CD8-positive, alpha-beta memory T cell (primary cell): ENCODE results near the gene NAA16. TPM values are rescaled to one million over a fixed set of nuclear protein-coding genes. Genes with fewer than 3 reads are reported as not detected.

Experiments
- CTCF ChIA-PET: fragments of 350-600 bp; sonication (Branson Sonifier 250); formaldehyde crosslinking; loops from one replicate; lab custom pipeline; 2021; ENCODE audit warnings: antibody characterized with exemption; lab: Charles Lee
- POLR2A ChIA-PET: fragments of 350-600 bp; sonication (Branson Sonifier 250); formaldehyde crosslinking; loops from one replicate; lab custom pipeline; 2021; ENCODE audit warnings: antibody characterized with exemption; lab: Charles Lee
- DNase-seq, 5 donors: peaks; one replicate each; pipeline versions ENCODE4 v3.0.0 to v3.0.0-alpha.2; 2020 to 2022; ENCODE audit warnings: mixed read lengths in 1 of 5
- H3K27ac ChIP-seq: one replicate; pipeline ENCODE4 v1.7.0; 2013; ENCODE audit warnings: low read depth, mild to moderate bottlenecking, low read length, moderate library complexity
- H3K27me3 ChIP-seq: 2 replicates; pipeline ENCODE4 v1.7.0; 2013; ENCODE audit warnings: low read length, mild to moderate bottlenecking; ENCODE audit not compliant: insufficient read depth, poor library complexity, severe bottlenecking
- H3K36me3 ChIP-seq: 2 replicates; pipeline ENCODE4 v1.7.0; 2013; ENCODE audit warnings: mild to moderate bottlenecking, low read length, moderate library complexity; ENCODE audit not compliant: insufficient read depth
- H3K4me1 ChIP-seq: 2 replicates; pipeline ENCODE4 v1.7.0; 2013; ENCODE audit warnings: mild to moderate bottlenecking, low read length, moderate library complexity; ENCODE audit not compliant: insufficient read depth
- H3K4me3 ChIP-seq: 2 replicates; pipeline ENCODE4 v1.7.0; 2013; ENCODE audit warnings: mild to moderate bottlenecking, low read length
- H3K9me3 ChIP-seq: 2 replicates; pipeline ENCODE4 v1.7.0; 2013; ENCODE audit warnings: mild to moderate bottlenecking, low read length
- H3K27ac Mint-ChIP-seq, 8 donors: one replicate each; pipeline ENCODE4 v1.8.0; 2020 to 2021; ENCODE audit warnings: mixed read lengths in 8 of 8, mild to moderate bottlenecking in 6 of 8, inconsistent platforms in 3 of 8, moderate library complexity in 3 of 8
- H3K27me3 Mint-ChIP-seq, 2 donors: one replicate each; pipeline ENCODE4 v1.8.0; 2020 to 2021; ENCODE audit warnings: mixed read lengths in 2 of 2, mild to moderate bottlenecking in 1 of 2, moderate library complexity in 1 of 2
- H3K36me3 Mint-ChIP-seq, 3 donors: one replicate each; pipeline ENCODE4 v1.8.0; 2020 to 2021; ENCODE audit warnings: mixed read lengths in 3 of 3, inconsistent platforms in 1 of 3, mild to moderate bottlenecking in 1 of 3
- H3K4me1 Mint-ChIP-seq, 3 donors: one replicate each; pipeline ENCODE4 v1.8.0; 2020 to 2021; ENCODE audit warnings: mixed read lengths in 3 of 3, inconsistent platforms in 1 of 3, mild to moderate bottlenecking in 1 of 3
- H3K4me3 Mint-ChIP-seq, 7 donors: one replicate each; pipeline ENCODE4 v1.8.0; 2020 to 2021; ENCODE audit warnings: mixed read lengths in 7 of 7, mild to moderate bottlenecking in 6 of 7, moderate library complexity in 4 of 7, inconsistent platforms in 2 of 7
- H3K9me3 Mint-ChIP-seq, 5 donors: one replicate each; pipeline ENCODE4 v1.8.0; 2020 to 2022; ENCODE audit warnings: mixed read lengths in 5 of 5, mild to moderate bottlenecking in 3 of 5, moderate library complexity in 2 of 5, inconsistent platforms in 1 of 5
- polyA plus RNA-seq: library from polyadenylated mRNA; unstranded; fragments of 300-500 nt; fragmentation: Illumina TruSeq; gene quantifications from one replicate; pipeline ENCODE4 v1.2.3, GENCODE V29; 2021
- total RNA-seq, 2 experiments: library from RNA; stranded (reverse); gene quantifications; one replicate each; pipeline ENCODE4 v1.2.3, GENCODE V29; 2021

Gene NAA16
- total RNA-seq = 10 to 100 TPM; 23.3 to 24.0 TPM
- 17.0 TPM for polyA plus RNA-seq

DNA sequence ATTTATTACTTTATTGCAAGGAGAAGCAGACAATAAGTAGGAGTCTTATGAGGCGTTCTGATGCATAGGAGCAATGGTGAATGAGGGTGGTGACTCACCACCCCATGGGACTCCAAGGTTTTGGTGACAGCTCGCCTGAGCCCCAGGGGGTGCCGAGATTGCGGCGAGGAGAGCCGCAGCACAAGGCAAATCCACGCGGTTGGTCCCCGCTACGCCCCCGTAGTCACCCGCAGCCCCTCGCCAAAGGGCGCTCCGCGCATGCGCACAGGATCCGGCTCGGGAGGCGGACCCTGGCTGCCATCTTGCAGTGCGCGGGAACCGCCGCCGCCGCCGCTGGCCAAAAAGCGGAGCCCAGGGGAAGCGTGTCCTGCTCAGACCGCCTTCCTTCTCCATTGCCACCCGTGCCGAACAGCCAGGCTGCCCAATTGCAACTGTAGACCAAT is at the start of gene NAA16:
TSS of gene NAA16 (plus strand) at position 305 of the 443 bp plus-strand sequence. CDS start 262 bp downstream, outside the sequence.
- peak within 1 kb of the TSS; percentile 80 for H3K27ac ChIP-seq
- peaks cover 34 to 51% (median 49%) of the 10 kb centered on the region in 3 donors for H3K4me1 Mint-ChIP-seq
- peak within 1 kb of the TSS; percentile 93 for H3K4me3 ChIP-seq
- POLR2A ChIA-PET = no interaction called here
- H3K36me3 Mint-ChIP-seq = peaks cover 0 to 15% (median 0%) of the 10 kb centered on the region in 3 donors
- H3K27me3 Mint-ChIP-seq = peaks cover 0 to 3% of the 10 kb centered on the region in 2 donors
- H3K9me3 ChIP-seq = no peaks in the 10 kb centered on the region
- CTCF ChIA-PET = interaction anchor here (0.8 kb wide), 1 partner anchor 11 kb away, joined by 3 read pairs; no protein-coding TSS in a partner anchor
- H3K27me3 ChIP-seq = no peaks in the 10 kb centered on the region
- peaks cover 31% of the 10 kb centered on the region for H3K4me1 ChIP-seq
- H3K9me3 Mint-ChIP-seq = no peaks in the 10 kb centered on the region
- peak within 1 kb of the TSS; percentile 91 to 98 (median 94) for H3K27ac Mint-ChIP-seq
- DNase-seq = peak; percentile 90 to 97 (median 93)
- no peaks in the 10 kb centered on the region for H3K36me3 ChIP-seq
- peak within 1 kb of the TSS; percentile 95 to 100 (median 97) for H3K4me3 Mint-ChIP-seq

- peak within 1 kb of the TSS; percentile 75 for H3K4me3 ChIP-seq
- H3K27ac ChIP-seq = peak within 1 kb of the TSS; percentile 72
- H3K27ac Mint-ChIP-seq = peak within 1 kb of the TSS; percentile 94 to 100 (median 98)
- H3K4me3 Mint-ChIP-seq = peak within 1 kb of the TSS; percentile 93 to 100 (median 97)
- no peaks in the 10 kb centered on the region for H3K27me3 ChIP-seq
- POLR2A ChIA-PET = interaction anchor here (1.6 kb wide), 1 partner anchor 9 kb away, joined by 5 read pairs; no protein-coding TSS in a partner anchor
- peaks cover 18 to 27% (median 25%) of the 10 kb centered on the region in 3 donors for H3K4me1 Mint-ChIP-seq
- peak; percentile 65 to 87 (median 82) for DNase-seq
- peaks cover 2 to 6% (median 3%) of the 10 kb centered on the region in 5 donors for H3K9me3 Mint-ChIP-seq
- peaks cover 7% of the 10 kb centered on the region for H3K4me1 ChIP-seq
- no peaks in the 10 kb centered on the region for H3K27me3 Mint-ChIP-seq
- H3K36me3 Mint-ChIP-seq = peaks cover 5 to 37% (median 8%) of the 10 kb centered on the region in 3 donors
- no peaks in the 10 kb centered on the region for H3K9me3 ChIP-seq
- CTCF ChIA-PET = no interaction called here
- H3K36me3 ChIP-seq = peaks cover 8% of the 10 kb centered on the region
Observed at GRCh38 chr13:41263261-41263971, 47.7 kb upstream of the NAA16 start, which contains the start of gene MTRF1. Gene MTRF1 (minus strand): TSS chr13:41263576. CDS start chr13:41260907, 2,669 bp downstream.

- no peaks in the 10 kb centered on the region for H3K27me3 Mint-ChIP-seq
Observed at GRCh38 chr13:41267106-41267505, 44.0 kb upstream of the NAA16 start.

DNA sequence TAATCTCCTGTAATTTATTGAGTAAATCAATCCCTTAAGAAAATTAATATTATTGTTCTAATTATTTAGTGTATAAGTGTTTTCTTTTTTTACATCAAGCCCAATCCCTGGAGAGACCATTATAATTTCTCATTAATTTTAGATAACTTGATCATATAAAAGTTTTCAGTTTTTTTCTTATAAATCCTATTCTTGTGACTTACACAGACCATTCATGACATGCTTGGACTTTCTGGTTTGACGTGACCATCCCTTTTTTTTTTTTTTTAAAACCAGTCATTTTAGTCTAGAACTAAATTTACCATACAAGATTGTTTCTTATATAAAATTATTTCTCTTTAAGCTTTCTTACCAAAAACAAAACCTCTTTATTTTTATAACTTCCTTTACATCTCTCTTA is 42.3 kb upstream of the NAA16 start:
- no peak overlapping the region for H3K4me3 ChIP-seq
- H3K4me1 Mint-ChIP-seq = peaks cover 14 to 20% (median 18%) of the 10 kb centered on the region in 3 donors
- H3K36me3 ChIP-seq = no peaks in the 10 kb centered on the region
- H3K9me3 Mint-ChIP-seq = peaks cover 3 to 11% (median 4%) of the 10 kb centered on the region in 5 donors
- no peaks in the 10 kb centered on the region for H3K27me3 Mint-ChIP-seq
- H3K4me3 Mint-ChIP-seq = no peak overlapping the region
- no peaks in the 10 kb centered on the region for H3K9me3 ChIP-seq
- peak in 1 of 5 donors; percentile 13 for DNase-seq
- ChIA-PET CTCF (no interaction called here), POLR2A (interaction anchor here (0.6 to 0.7 kb wide), 4 partner anchors 464 to 1301 kb away, joined by 3 to 4 read pairs (median 3); no protein-coding TSS in a partner anchor)
- H3K27ac ChIP-seq = no peak overlapping the region
- peaks cover 0 to 9% (median 1%) of the 10 kb centered on the region in 3 donors for H3K36me3 Mint-ChIP-seq
- H3K27me3 ChIP-seq = no peaks in the 10 kb centered on the region
- no peak overlapping the region for H3K27ac Mint-ChIP-seq
- H3K4me1 ChIP-seq = peaks cover 20% of the 10 kb centered on the region

More at GRCh38 chr13:41267106-41267505, 44.0 kb upstream of the NAA16 start:
- peaks cover 23 to 30% (median 29%) of the 10 kb centered on the region in 3 donors for H3K4me1 Mint-ChIP-seq
- H3K27ac ChIP-seq = no peak overlapping the region
- H3K36me3 ChIP-seq = no peaks in the 10 kb centered on the region
- peaks cover 0 to 10% (median 9%) of the 10 kb centered on the region in 3 donors for H3K36me3 Mint-ChIP-seq
- peak overlapping the region in 1 of 7 donors; percentile 66 for H3K4me3 Mint-ChIP-seq
- H3K27ac Mint-ChIP-seq = no peak overlapping the region
- peaks cover 20% of the 10 kb centered on the region for H3K4me1 ChIP-seq
- H3K4me3 ChIP-seq = no peak overlapping the region
- ChIA-PET CTCF (interaction anchor here (0.9 kb wide), 1 partner anchor 11 kb away, joined by 3 read pairs; no protein-coding TSS in a partner anchor), POLR2A (interaction anchor here (0.9 kb wide), 1 partner anchor 34 kb away, joined by 5 read pairs; no protein-coding TSS in a partner anchor)
- peaks cover 3 to 11% (median 4%) of the 10 kb centered on the region in 5 donors for H3K9me3 Mint-ChIP-seq
- peak in 1 of 5 donors; percentile 31 for DNase-seq
- no peaks in the 10 kb centered on the region for H3K27me3 ChIP-seq
- H3K9me3 ChIP-seq = no peaks in the 10 kb centered on the region

GRCh38 chr13:41271456-41272285 is 39.4 kb upstream of the NAA16 start:
- Histone ChIP-seq H3K36me3 (no peaks in the 10 kb centered on the region), H3K4me3 (no peak overlapping the region), H3K27me3 (no peaks in the 10 kb centered on the region), H3K9me3 (no peaks in the 10 kb centered on the region), H3K4me1 (peaks cover 20% of the 10 kb centered on the region), H3K27ac (no peak overlapping the region)
- peak overlapping the region in 5 of 7 donors; percentile 5 to 52 (median 26) for H3K4me3 Mint-ChIP-seq
- ChIA-PET CTCF (no interaction called here), POLR2A (interaction anchor here (1.1 kb wide), 1 partner anchor 8 kb away, joined by 5 read pairs; the partner anchor contains the start of gene MTRF1)
- peaks cover 13 to 19% (median 16%) of the 10 kb centered on the region in 3 donors for H3K4me1 Mint-ChIP-seq
- H3K27me3 Mint-ChIP-seq = no peaks in the 10 kb centered on the region
- H3K9me3 Mint-ChIP-seq = peaks cover 3 to 11% (median 4%) of the 10 kb centered on the region in 5 donors
- DNase-seq = peak in 2 of 5 donors; percentile 26 to 80
- peaks cover 0 to 9% (median 1%) of the 10 kb centered on the region in 3 donors for H3K36me3 Mint-ChIP-seq
- H3K27ac Mint-ChIP-seq = peak overlapping the region; percentile 5 to 90 (median 73)

GRCh38 chr13:41273831-41274441 is 37.1 kb upstream of the NAA16 start:
- POLR2A ChIA-PET = interaction anchor here (0.7 kb wide), 1 partner anchor 685 kb away, joined by 4 read pairs; no protein-coding TSS in a partner anchor
- H3K27ac Mint-ChIP-seq = peak overlapping the region in 1 of 8 donors; percentile 8

DNA sequence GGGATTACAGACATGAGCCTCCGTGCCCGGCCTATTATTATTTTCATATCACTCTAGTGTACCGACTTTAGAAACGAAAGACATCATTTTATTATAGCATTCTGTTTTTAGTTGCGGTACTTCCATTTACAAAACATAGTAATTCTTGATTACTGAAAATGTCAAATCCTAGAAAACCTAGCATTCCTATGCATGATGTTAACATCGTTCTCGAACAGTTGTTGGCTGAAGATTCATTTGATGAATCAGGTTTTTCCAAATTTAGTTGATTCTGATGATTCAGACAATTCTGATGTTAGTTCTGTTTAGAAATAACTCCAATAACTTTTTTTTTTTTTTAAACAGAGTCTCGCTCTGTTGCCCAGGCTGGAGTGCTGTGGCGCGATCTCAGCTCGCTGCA is 36.2 kb upstream of the NAA16 start:
- H3K36me3 Mint-ChIP-seq = no peaks in the 10 kb centered on the region
- Histone ChIP-seq H3K4me1 (peaks cover 20% of the 10 kb centered on the region), H3K36me3 (no peaks in the 10 kb centered on the region), H3K27me3 (no peaks in the 10 kb centered on the region), H3K4me3 (no peak overlapping the region), H3K9me3 (no peaks in the 10 kb centered on the region), H3K27ac (no peak overlapping the region)
- DNase-seq = no peak
- no peaks in the 10 kb centered on the region for H3K27me3 Mint-ChIP-seq
- POLR2A ChIA-PET = no interaction called here
- CTCF ChIA-PET = no interaction called here
- no peak overlapping the region for H3K4me3 Mint-ChIP-seq
- H3K27ac Mint-ChIP-seq = no peak overlapping the region
- H3K4me1 Mint-ChIP-seq = peaks cover 13 to 22% (median 16%) of the 10 kb centered on the region in 3 donors
- H3K9me3 Mint-ChIP-seq = no peaks in the 10 kb centered on the region

More at GRCh38 chr13:41273831-41274441, 37.1 kb upstream of the NAA16 start:
- no peaks in the 10 kb centered on the region for H3K36me3 ChIP-seq
- no peak overlapping the region for H3K27ac ChIP-seq
- H3K27me3 Mint-ChIP-seq = no peaks in the 10 kb centered on the region
- no peak for DNase-seq
- peaks cover 13 to 22% (median 16%) of the 10 kb centered on the region in 3 donors for H3K4me1 Mint-ChIP-seq
- H3K4me3 ChIP-seq = no peak overlapping the region
- no peaks in the 10 kb centered on the region for H3K9me3 ChIP-seq
- H3K4me3 Mint-ChIP-seq = no peak overlapping the region
- H3K4me1 ChIP-seq = peaks cover 20% of the 10 kb centered on the region
- H3K9me3 Mint-ChIP-seq = peaks cover 0 to 5% (median 0%) of the 10 kb centered on the region in 5 donors
- no peaks in the 10 kb centered on the region for H3K27me3 ChIP-seq
- CTCF ChIA-PET = no interaction called here
- peaks cover 0 to 3% (median 0%) of the 10 kb centered on the region in 3 donors for H3K36me3 Mint-ChIP-seq
